ENCODE data around the gene NCOA5. TPM values are rescaled to one million over a fixed set of nuclear protein-coding genes. Genes with fewer than 3 reads are reported as not detected.

NCOA5 gene
- total RNA-seq, 3 donors from 2014 or later (not counting 1 experiment from before 2014, with no cell fraction given): 8.8 to 18.4 (median 18.0) TPM

- Mint-ChIP-seq H3K4me1 (peaks cover 6 to 7% of the 10 kb centered on the region in 2 donors), H3K27ac (no peak overlapping the region), H3K4me3 (no peak overlapping the region), H3K36me3 (no peaks in the 10 kb centered on the region), H3K9me3 (no peaks in the 10 kb centered on the region), H3K27me3 (ENCODE audit: low read depth in 2 of 2) (peaks cover 43 to 46% of the 10 kb centered on the region in 2 donors)
- intact Hi-C loops (cut with micrococcal nuclease): loop anchor here (10.0 kb wide), 1 partner anchor 657 kb away; the partner anchor contains the start of gene TP53RK
- Histone ChIP-seq H3K9me3 (ENCODE audit: control insufficient read depth, insufficient read depth, low read length) (no peaks in the 10 kb centered on the region), H3K27me3 (ENCODE audit: control insufficient read depth, insufficient read depth, low read length) (peaks cover 23% of the 10 kb centered on the region), H3K36me3 (ENCODE audit: control insufficient read depth, insufficient read depth, low read length) (no peaks in the 10 kb centered on the region), H3K4me1 (ENCODE audit: control insufficient read depth, insufficient read depth, low read length) (peaks cover under 1% of the 10 kb centered on the region), H3K4me3 (ENCODE audit: low read length) (no peak overlapping the region), H3K27ac (ENCODE audit: low read length) (no peak overlapping the region)
- no peak for TF ChIP-seq CTCF (IDR thresholded peaks at IDR 0.05)
- 73% methylated on average over 7 of the region's 7 CpGs for WGBS (ENCODE audit: insufficient coverage)
- DNase-seq (no peak), ATAC-seq (no peak)
Observed at GRCh38 chr20:46028110-46028509, 61.7 kb downstream of the NCOA5 start.

GRCh38 chr20:46027245-46027853, 62.4 kb downstream of the NCOA5 start:
- H3K9me3 Mint-ChIP-seq: no peaks in the 10 kb centered on the region
- no peaks in the 10 kb centered on the region for H3K9me3 ChIP-seq (ENCODE audit: control insufficient read depth, insufficient read depth, low read length)
- H3K4me1 Mint-ChIP-seq: peaks cover 10 to 12% of the 10 kb centered on the region in 2 donors
- H3K27me3 Mint-ChIP-seq (ENCODE audit: low read depth in 2 of 2): peaks cover 38 to 41% of the 10 kb centered on the region in 2 donors
- H3K27me3 ChIP-seq (ENCODE audit: control insufficient read depth, insufficient read depth, low read length): peaks cover 27% of the 10 kb centered on the region
- H3K27ac ChIP-seq (ENCODE audit: low read length): no peak overlapping the region
- no peaks in the 10 kb centered on the region for H3K36me3 Mint-ChIP-seq
- ATAC-seq (peak in 2 of 3 donors; percentile 30 to 47), DNase-seq (peak in 1 of 2 donors; percentile 67)
- H3K4me1 ChIP-seq (ENCODE audit: control insufficient read depth, insufficient read depth, low read length): peaks cover 8% of the 10 kb centered on the region
- 15% methylated on average over 4 of the region's 4 CpGs for WGBS (ENCODE audit: insufficient coverage)
- no peak overlapping the region for H3K27ac Mint-ChIP-seq
- H3K4me3 ChIP-seq (ENCODE audit: low read length): no peak overlapping the region
- no peak overlapping the region for H3K4me3 Mint-ChIP-seq
- intact Hi-C loops (cut with micrococcal nuclease): loop anchor here (10.0 kb wide), 1 partner anchor 657 kb away; the partner anchor contains the start of gene TP53RK
- no peaks in the 10 kb centered on the region for H3K36me3 ChIP-seq (ENCODE audit: control insufficient read depth, insufficient read depth, low read length)
- no peak for TF ChIP-seq CTCF (IDR thresholded peaks at IDR 0.05)

- intact Hi-C loops (cut with micrococcal nuclease): loop anchor here (10.0 kb wide), 1 partner anchor 659 kb away; the partner anchor contains the start of gene TP53RK
Observed at GRCh38 chr20:46025376-46025783, 64.4 kb downstream of the NCOA5 start.

More at GRCh38 chr20:46025376-46025783, 64.4 kb downstream of the NCOA5 start:
- Mint-ChIP-seq H3K27me3 (ENCODE audit: low read depth in 2 of 2) (peaks cover 44 to 52% of the 10 kb centered on the region in 2 donors), H3K4me3 (no peak overlapping the region), H3K36me3 (no peaks in the 10 kb centered on the region), H3K4me1 (peaks cover 25 to 26% of the 10 kb centered on the region in 2 donors), H3K9me3 (no peaks in the 10 kb centered on the region), H3K27ac (no peak overlapping the region)
- no peak overlapping the region for H3K27ac ChIP-seq (ENCODE audit: low read length)
- H3K4me1 ChIP-seq (ENCODE audit: control insufficient read depth, insufficient read depth, low read length): peaks cover 22% of the 10 kb centered on the region
- no peak overlapping the region for H3K4me3 ChIP-seq (ENCODE audit: low read length)
- DNase-seq: no peak
- TF ChIP-seq CTCF (IDR thresholded peaks at IDR 0.05): no peak
- H3K27me3 ChIP-seq (ENCODE audit: control insufficient read depth, insufficient read depth, low read length): peaks cover 25% of the 10 kb centered on the region
- no peaks in the 10 kb centered on the region for H3K36me3 ChIP-seq (ENCODE audit: control insufficient read depth, insufficient read depth, low read length)
- no peak for ATAC-seq
- no peaks in the 10 kb centered on the region for H3K9me3 ChIP-seq (ENCODE audit: control insufficient read depth, insufficient read depth, low read length)
- 82% methylated on average over 10 of the region's 10 CpGs for WGBS (ENCODE audit: insufficient coverage)
